Ecto neural progenitor cell (in vitro differentiated cells): ENCODE measurements around the gene ATP9A.
"Not testable (repeated sequence)": the region's sequence is repeated elsewhere in the genome, so short reads cannot be mapped to it uniquely, and the experiment has no call there.

ENCODE experiments used
- DNase-seq: peaks from one replicate; pipeline ENCODE4 v3.0.0-alpha.2; 2018; ENCODE audit warnings: low spot score

The ATP9A gene

DNA sequence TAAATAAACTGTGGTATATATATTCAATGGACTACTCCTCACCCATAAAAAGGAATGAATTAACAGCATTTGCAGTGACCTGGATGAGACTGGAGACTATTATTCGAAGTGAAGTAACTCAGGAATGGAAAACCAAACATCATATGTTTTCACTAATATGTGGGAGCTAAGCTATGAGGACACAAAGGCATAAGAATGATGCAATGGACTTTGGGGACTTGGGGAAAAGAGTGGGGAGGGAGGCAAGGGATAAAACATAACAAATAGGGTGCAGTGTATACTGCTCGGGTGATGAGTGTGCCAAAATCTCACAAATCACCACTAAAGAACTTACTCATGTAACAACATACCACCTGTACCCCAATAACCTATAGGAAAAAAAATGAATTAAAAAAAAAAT lies 45.2 kb downstream of the ATP9A start:
- not testable (repeated sequence) for DNase-seq

- not testable (repeated sequence) for DNase-seq
Observed at GRCh38 chr20:51722246-51722645, 45.9 kb downstream of the ATP9A start.

GRCh38 chr20:51720854-51721253 lies 47.3 kb downstream of the ATP9A start:
- no peak for DNase-seq

DNA sequence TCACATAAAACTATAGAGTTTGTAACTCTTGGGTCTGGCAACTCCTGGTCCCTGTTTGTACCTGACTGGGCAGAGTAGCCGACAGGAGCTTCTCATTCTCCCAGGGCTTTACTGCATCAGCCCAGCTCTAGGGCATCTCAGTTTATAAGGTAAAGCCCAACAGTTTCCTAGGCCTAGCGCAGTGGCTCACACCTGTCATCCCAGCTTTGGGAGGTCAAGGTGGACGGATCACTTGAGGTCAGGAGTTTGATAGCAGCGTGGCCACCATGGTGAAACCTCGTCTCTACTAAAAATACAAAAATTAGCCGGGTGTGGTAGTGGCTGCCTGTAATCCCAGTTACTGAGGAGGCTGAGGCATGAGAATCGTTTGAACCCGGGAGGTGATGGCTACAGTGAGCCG lies 47.8 kb downstream of the ATP9A start:
- no peak for DNase-seq

GRCh38 chr20:51715856-51716185 lies 52.4 kb downstream of the ATP9A start:
- no peak for DNase-seq

DNA sequence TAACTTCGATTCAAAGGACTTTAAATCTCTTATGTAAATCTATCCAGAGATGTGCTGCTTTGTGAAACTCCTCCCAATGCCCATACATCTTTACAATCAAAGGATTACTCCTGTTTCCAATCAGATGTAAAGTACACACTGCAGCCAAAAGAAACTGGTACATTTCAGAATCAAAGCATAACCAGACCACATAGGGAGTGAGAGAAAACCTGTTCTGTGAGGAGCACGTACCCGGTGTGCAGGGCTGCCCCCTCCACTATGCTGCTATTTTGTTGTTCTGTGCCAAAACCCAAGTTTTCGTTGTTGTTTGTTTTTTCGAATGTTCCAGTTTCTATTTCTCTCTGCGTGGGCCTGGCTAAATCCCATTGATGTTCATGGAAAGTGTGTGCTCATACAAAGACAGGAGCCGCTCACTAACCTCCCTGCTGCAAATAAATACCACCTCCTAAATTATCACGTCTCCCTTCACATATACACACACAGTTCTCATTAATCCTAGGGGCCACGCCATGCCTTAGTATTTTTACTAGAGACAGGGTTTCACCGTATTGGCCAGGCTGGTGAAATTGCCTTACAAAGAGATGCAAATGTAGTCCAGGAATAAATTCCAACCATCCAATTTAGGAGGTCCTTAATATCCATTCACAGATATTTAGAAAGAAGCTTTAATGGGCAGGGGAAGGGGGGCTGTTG lies 52.9 kb downstream of the ATP9A start:
- no peak for DNase-seq

DNA sequence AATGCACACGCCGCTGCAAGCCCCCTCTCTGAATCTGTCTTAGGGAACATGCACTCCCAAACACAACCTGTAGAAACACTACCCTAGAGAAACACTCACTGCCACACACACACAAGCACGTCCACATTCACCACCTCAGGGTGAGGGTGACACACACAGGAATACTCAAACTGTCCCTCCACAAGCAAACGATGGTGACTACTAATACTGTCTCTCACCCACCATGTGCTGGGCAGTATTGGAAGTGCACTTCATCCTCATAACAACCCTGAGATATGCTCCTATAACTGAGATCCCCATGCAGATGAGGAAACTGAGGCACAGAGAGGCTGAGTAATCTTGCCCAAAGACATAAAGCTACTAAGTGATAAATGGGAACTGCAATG lies 55.0 kb downstream of the ATP9A start:
- DNase-seq = no peak

DNA sequence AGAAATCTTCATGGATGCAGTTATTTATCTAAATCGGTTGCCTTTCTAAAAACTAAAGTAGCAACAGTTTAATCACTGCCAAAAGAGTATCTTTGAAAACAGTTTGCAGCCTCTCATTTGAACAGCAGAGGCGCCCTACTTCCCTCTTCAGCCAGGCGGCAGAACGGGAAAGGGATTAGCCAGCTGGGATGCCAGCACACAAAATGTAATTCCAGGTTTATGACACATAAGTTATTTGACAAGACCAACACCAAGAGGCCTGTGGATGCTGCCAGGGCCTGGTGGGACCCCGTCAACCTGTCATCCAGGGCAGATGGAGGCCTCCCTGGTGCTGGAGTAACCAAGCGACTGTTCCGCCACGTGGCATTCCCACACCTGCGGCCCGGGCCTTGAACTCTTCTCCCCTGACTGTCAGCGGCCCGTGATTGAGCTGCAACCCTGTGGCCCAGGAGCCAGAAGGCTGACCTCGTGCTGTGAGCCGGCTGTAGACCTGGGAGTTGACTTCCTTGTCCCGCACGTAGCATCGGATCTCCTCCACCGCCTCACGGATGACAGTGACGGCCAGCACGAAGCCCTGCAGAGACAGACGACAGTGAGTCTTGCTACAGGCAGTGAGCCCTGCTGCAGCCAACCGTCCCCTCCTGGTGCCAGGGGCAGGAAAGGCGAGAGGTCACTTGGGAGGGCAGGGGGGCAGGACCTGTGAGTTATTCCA lies 55.5 kb downstream of the ATP9A start:
- peak; percentile 67 for DNase-seq

DNA sequence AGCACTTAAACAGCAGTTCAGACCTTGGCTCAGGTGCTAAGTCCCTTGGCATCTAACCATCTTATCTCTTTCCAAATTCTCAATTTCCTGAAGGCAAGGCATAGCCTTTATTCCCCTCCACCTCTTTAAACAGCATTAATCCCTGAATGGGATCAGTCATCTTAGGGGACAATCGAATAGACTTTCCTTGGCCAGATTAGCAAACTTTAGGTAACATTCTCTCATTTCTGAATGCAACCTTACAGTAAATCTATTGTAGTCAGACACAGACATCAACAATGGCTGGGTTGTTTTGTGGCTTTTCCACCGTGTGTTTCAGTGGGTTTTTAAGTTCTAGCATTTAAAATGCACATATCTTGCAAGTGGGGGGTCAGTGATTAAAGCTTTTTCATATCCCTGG lies 56.8 kb downstream of the ATP9A start:
- no peak for DNase-seq

- no peak for DNase-seq
Observed at GRCh38 chr20:51710361-51710894, 57.8 kb downstream of the ATP9A start.

GRCh38 chr20:51705400-51705799 lies 62.8 kb downstream of the ATP9A start:
- DNase-seq = no peak

- DNase-seq = no peak
Observed at GRCh38 chr20:51703400-51704287, 64.5 kb downstream of the ATP9A start.

DNA sequence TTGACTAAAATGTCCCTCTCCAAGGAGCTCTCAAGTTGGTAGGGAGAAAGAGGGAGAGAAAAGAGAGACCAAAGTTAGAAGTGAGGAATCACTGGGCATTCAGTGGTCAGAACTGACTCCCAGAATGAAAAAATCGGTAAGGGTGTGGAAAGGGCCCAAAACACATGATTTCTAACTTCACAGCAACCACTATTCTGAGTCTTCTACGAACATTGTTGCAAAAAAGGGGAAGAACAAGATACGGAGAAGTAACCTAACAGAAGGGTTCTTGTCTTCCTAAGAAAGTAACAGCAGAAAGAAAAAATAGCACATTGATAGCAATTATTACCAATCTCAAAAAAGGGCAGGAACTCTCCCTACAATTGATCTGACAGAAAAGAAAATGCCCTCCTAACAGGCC lies 65.6 kb downstream of the ATP9A start:
- no peak for DNase-seq

DNA sequence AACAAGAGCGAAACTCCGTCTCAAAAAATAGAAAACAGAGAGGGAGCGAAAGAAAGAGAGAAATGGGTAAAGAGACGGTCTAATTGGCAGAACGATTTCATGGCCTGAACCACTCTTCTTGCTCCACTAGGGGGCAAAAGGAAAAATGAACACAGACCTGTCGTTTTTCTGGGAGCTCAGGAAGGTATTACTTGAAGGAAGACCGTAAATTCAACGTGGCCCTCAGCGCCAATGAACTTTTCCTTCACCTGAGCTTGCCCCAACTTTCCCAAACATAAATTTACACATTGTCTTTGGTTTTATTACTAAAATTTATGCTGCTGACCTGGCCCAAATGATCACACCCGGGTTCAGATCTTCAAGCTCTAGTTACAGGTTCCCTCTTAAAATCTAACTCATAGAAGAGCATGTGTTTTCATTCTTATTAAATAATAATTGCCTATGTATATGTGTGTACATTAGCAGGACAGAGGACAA lies 67.3 kb downstream of the ATP9A start:
- no peak for DNase-seq

DNA sequence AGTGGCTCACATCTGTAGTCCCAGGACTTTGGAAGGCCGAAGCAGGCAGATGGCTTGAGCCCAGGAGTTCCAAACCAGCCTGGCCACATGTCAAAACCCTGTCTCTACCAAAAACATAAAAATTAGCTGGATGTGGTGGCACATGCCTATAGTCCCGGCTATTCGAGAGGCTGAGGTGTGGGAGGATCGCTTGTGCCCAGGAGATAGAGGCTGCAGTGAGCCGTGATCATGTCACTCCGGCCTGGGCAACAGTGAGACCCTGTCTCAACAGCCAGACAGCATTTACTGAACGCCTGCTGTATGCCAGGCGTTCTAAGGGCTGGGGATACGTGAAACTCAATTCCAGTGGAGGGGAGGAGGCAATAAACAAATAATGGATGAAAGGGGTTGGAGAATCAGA lies 69.9 kb downstream of the ATP9A start:
- no peak for DNase-seq

- no peak for DNase-seq
Observed at GRCh38 chr20:51697096-51697826, 70.9 kb downstream of the ATP9A start.

- no peak for DNase-seq
Observed at GRCh38 chr20:51696304-51697071, 71.7 kb downstream of the ATP9A start.

DNA sequence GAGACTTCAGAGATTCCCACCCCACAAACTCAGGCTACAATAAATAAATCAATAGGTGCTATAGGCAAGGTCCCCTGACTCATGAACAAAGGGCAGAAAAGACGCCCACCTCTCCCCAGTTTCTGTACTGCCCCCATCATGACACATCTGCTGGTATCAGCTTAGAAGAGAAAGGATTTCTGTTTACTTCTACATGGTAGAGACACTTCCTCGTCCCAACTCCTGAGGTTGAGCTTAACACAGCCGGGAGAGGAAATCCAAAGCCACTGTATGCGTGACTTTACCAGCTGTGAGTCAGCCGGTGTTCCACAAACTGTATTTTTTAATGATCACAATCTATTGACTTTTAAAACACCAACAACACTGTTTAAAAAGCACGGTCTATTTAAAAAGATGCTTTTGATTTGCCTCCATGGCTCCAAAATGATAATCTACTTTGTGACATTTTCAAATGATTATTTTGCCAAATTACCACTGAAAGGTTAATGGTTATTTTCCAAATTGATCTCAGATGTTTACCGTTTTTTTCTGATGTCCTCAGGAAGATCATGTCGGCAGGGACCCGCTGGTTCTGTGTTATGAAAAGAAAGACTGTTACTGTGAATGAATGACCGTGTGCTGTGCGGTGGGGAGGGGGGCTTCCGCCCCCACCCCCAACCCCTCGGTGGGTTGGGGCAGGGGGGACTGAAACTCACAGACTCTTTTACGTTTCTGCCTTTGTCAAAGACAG lies 72.5 kb downstream of the ATP9A start:
- DNase-seq = no peak

DNA sequence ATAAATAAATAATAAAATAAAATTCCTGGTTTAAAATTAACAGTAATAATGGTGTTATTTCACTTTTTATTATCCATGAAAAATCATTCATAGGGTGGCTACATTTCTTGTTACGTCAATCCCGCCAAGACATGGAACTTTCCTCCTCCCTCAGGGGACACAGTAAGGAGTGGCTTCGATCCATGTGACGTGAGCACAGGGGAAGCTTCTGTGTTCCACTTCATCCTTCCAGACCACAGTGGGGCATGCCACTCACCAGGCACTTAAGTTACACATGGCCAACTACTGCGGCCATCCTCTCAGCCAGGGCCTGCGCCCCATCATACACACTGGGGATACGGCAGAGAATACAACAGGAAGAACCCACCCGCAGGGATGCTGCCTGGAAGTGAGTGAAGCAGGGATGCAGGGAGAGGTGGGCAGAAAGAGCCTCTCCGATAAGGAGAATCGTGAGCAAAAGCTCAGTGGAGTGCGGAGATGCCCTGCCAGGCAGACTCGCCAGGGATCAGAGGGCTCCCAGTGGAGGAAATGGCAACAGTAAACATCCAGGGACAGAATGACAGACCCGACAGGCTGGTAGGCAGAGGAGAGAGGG lies 75.3 kb downstream of the ATP9A start:
- DNase-seq = no peak

DNA sequence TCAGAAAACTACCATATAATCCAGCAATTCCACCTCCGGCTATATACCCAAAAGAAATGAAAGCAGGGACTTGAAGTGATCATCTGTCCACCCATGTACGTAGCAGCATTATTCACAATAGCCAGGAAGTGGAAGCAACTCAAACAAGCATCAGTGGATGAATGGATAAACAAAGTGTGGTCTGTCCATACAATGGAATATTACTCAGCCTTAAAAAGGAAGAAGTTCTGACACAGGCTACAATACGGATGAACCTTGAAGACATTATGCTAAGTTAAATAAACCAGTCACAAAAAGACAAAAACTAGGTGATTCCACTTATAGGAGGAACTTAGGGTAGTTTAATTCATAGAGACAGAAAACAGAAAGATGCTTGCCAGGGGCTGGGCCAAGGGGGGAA lies 76.5 kb downstream of the ATP9A start:
- no peak for DNase-seq
